ENCODE measurements around the gene KAT2B.

Gene KAT2B

GRCh38 chr3:20066850-20067617 lies 26.8 kb downstream of the KAT2B start:
- Mint-ChIP-seq H3K9me3 (no peaks in the 10 kb centered on the region), H3K27ac (no peak overlapping the region), H3K4me1 (peaks cover 43% of the 10 kb centered on the region), H3K27me3 (no peaks in the 10 kb centered on the region), H3K4me3 (no peak overlapping the region), H3K36me3 (ENCODE audit: low read depth) (peaks cover 4% of the 10 kb centered on the region)
- DNase-seq (no peak), ATAC-seq (no peak)

DNA sequence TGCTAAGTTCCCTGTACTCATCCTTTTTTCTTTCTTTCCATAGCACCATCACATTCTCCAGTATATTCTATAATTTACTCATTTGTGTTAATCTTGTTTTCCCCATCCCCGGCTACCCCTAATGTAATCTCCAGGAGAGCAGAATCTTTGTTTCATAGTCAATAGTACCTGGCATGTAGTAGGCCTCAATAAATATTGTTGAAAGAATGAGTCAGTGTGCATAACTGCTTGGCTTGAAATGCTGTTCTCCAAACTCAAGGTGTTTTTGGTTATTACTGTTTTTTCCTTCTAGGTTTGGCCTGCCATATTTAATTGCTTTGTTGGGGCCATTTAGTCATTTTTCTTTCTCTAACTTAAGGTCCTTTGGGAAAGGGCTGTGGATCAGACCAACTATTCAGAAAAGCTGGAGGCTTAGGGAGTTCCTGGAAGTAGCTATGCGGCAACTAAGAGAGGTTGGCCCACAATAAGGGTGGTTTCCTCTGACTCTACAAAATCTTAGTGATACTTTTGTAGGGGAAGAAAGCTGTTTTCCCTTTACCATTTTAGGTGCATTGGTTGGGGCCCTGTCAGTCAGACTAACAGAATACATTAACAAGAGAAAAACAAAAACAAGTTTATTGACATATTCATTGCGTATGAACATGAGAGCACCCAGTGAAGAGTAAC lies 28.4 kb downstream of the KAT2B start:
- H3K9me3 Mint-ChIP-seq = no peaks in the 10 kb centered on the region
- no peaks in the 10 kb centered on the region for H3K27me3 Mint-ChIP-seq
- ATAC-seq (no peak), DNase-seq (no peak)
- H3K36me3 Mint-ChIP-seq (ENCODE audit: low read depth) = peaks cover 9% of the 10 kb centered on the region
- peaks cover 33% of the 10 kb centered on the region for H3K4me1 Mint-ChIP-seq
- H3K27ac Mint-ChIP-seq = no peak overlapping the region
- no peak overlapping the region for H3K4me3 Mint-ChIP-seq

DNA sequence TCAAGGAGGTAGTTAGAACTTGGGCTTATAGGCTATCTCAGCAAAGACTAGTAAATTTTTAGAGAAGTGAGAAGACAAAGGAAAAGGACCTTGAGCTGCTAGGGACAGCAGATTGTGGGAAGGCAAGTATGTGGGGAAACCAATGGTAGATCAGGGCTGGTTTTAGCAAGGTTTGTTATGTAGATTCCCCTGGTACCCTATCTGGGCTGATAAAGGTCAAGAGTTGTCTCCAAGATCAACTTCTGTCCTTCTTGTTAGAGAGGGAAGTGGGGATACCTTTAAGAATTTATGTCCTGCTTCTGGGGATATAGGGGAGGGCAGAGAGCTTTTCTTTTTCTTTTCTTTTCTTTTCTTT lies 28.9 kb downstream of the KAT2B start:
- peaks cover 29% of the 10 kb centered on the region for H3K4me1 Mint-ChIP-seq
- DNase-seq = no peak
- peaks cover 9% of the 10 kb centered on the region for H3K36me3 Mint-ChIP-seq (ENCODE audit: low read depth)
- H3K27me3 Mint-ChIP-seq = no peaks in the 10 kb centered on the region
- H3K9me3 Mint-ChIP-seq = no peaks in the 10 kb centered on the region
- H3K4me3 Mint-ChIP-seq = no peak overlapping the region
- no peak overlapping the region for H3K27ac Mint-ChIP-seq
- no peak for ATAC-seq

DNA sequence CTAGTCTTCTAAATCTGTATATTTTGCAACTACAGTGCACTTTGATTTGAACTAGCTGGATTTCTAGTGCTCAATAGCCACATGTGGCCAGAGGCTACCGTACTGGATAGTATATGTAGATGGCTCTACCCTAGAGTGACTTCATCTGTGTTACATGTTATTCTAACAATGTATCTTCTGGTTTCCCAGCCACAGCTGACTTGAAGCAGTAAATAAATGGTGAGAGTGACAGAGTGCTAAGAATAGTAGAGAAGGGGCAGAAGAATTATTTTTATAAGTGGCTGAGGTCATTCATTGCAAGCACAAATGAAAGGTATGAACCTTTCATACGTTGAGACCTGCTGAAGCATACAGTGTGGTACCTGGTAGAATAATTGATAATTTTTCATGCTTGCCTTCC lies 30.9 kb downstream of the KAT2B start:
- Mint-ChIP-seq H3K4me1 (peaks cover 19% of the 10 kb centered on the region), H3K36me3 (ENCODE audit: low read depth) (peaks cover 11% of the 10 kb centered on the region), H3K27ac (no peak overlapping the region), H3K9me3 (no peaks in the 10 kb centered on the region), H3K27me3 (no peaks in the 10 kb centered on the region), H3K4me3 (no peak overlapping the region)
- DNase-seq = no peak
- no peak for ATAC-seq

DNA sequence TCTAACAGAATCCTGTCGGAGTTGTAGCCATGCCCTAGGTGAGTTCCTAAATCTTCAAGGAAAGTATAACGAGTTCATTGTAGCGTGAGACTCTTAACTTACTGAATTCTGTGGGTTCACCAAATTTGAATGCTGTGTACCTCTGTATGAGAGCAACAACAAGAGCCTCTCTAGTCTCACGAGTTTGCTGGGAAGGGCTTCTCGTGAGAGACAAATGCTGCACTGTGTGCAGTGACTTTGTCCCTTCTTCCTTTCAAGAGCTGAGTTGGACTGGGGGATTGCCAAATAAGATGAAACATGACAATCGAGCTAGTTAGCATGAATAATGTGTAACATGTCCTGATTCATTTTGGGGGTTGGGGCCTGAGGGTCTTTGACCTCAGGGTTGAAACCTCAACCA lies 32.2 kb downstream of the KAT2B start:
- no peak overlapping the region for H3K27ac Mint-ChIP-seq
- H3K36me3 Mint-ChIP-seq (ENCODE audit: low read depth) = peaks cover 11% of the 10 kb centered on the region
- H3K27me3 Mint-ChIP-seq = no peaks in the 10 kb centered on the region
- no peak for ATAC-seq
- no peaks in the 10 kb centered on the region for H3K9me3 Mint-ChIP-seq
- H3K4me3 Mint-ChIP-seq = no peak overlapping the region
- DNase-seq = no peak
- peaks cover 13% of the 10 kb centered on the region for H3K4me1 Mint-ChIP-seq

- ATAC-seq (no peak), DNase-seq (no peak)
- no peaks in the 10 kb centered on the region for H3K9me3 Mint-ChIP-seq
- peaks cover 13% of the 10 kb centered on the region for H3K4me1 Mint-ChIP-seq
- no peak overlapping the region for H3K4me3 Mint-ChIP-seq
- H3K27me3 Mint-ChIP-seq = no peaks in the 10 kb centered on the region
- H3K36me3 Mint-ChIP-seq (ENCODE audit: low read depth) = peaks cover 11% of the 10 kb centered on the region
- H3K27ac Mint-ChIP-seq = no peak overlapping the region
Observed at GRCh38 chr3:20073068-20073467, 32.8 kb downstream of the KAT2B start.

DNA sequence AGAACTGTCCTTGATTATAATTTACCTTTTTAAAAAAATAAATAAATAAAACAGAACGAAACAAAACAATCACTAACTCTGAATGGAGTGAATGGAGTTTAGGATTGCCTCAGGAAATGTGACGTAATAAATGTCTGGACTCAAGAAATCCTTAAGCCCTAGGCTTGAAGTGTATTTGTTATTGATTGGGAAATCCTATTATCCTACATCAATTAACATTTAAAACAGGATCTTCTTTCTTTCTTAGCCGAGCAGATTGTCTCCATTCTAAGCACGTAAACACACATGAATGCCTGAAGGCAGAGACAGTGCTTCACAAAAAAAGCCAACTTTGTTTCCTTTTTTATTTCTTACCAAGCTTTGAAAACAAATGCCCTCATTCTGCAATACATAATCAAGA lies 33.4 kb downstream of the KAT2B start:
- no peak overlapping the region for H3K27ac Mint-ChIP-seq
- DNase-seq (no peak), ATAC-seq (no peak)
- H3K27me3 Mint-ChIP-seq = no peaks in the 10 kb centered on the region
- H3K4me1 Mint-ChIP-seq = peaks cover 7% of the 10 kb centered on the region
- no peaks in the 10 kb centered on the region for H3K9me3 Mint-ChIP-seq
- peaks cover 11% of the 10 kb centered on the region for H3K36me3 Mint-ChIP-seq (ENCODE audit: low read depth)
- no peak overlapping the region for H3K4me3 Mint-ChIP-seq

- Mint-ChIP-seq H3K27ac (no peak overlapping the region), H3K9me3 (no peaks in the 10 kb centered on the region), H3K27me3 (no peaks in the 10 kb centered on the region), H3K4me3 (no peak overlapping the region), H3K36me3 (ENCODE audit: low read depth) (peaks cover 11% of the 10 kb centered on the region), H3K4me1 (peaks cover 1% of the 10 kb centered on the region)
- ATAC-seq (no peak), DNase-seq (no peak)
Observed at GRCh38 chr3:20074226-20075063, 34.2 kb downstream of the KAT2B start.

DNA sequence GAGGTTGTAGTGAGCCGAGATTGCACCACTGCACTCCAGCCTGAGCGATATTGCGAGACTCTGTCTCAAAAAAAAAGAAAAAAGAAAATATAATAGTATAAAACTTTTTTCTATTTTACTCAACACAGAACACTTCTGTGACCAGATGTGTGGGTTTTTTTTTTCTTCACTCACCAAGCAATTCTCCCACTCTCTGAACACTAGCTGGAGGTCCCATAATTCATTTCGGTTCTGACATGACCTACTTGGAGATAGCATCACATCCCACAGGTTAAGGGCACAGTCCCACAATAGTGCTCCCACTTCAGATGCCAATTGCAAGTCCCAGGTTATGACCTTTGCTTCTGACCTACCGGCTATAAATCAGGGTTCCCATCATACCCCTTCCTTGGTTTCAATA lies 35.0 kb downstream of the KAT2B start:
- no peak for ATAC-seq
- no peaks in the 10 kb centered on the region for H3K27me3 Mint-ChIP-seq
- peaks cover 13% of the 10 kb centered on the region for H3K36me3 Mint-ChIP-seq (ENCODE audit: low read depth)
- DNase-seq = no peak
- H3K4me1 Mint-ChIP-seq = peaks cover 4% of the 10 kb centered on the region
- H3K9me3 Mint-ChIP-seq = no peaks in the 10 kb centered on the region
- H3K27ac Mint-ChIP-seq = no peak overlapping the region
- no peak overlapping the region for H3K4me3 Mint-ChIP-seq

- H3K27me3 Mint-ChIP-seq = no peaks in the 10 kb centered on the region
- peaks cover 13% of the 10 kb centered on the region for H3K36me3 Mint-ChIP-seq (ENCODE audit: low read depth)
- H3K4me3 Mint-ChIP-seq = no peak overlapping the region
- peaks cover 15% of the 10 kb centered on the region for H3K4me1 Mint-ChIP-seq
- H3K9me3 Mint-ChIP-seq = no peaks in the 10 kb centered on the region
- DNase-seq = no peak
- ATAC-seq = no peak
- no peak overlapping the region for H3K27ac Mint-ChIP-seq
Observed at GRCh38 chr3:20076296-20076997, 36.2 kb downstream of the KAT2B start.

DNA sequence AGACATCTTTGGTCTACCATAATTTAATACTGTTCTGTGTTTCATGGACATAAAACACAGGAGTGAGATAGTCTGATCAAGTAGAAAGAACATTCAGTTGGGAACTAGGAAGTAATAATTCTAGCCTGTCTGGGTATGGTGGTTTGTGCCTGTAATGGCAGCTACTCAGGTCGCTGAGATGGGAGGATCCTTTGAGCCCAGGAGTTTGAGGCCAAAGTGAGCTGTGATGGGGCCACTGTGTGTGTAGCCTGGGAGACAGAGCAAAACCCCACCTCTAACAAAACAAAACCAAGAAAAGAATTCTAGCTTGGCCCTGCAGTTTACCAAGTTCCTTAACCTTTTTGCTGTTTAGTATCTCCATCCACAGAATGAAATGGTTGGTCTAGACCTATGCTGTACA lies 36.8 kb downstream of the KAT2B start:
- ATAC-seq (no peak), DNase-seq (no peak)
- Mint-ChIP-seq H3K36me3 (ENCODE audit: low read depth) (peaks cover 13% of the 10 kb centered on the region), H3K4me3 (no peak overlapping the region), H3K4me1 (peaks cover 16% of the 10 kb centered on the region), H3K27me3 (no peaks in the 10 kb centered on the region), H3K27ac (no peak overlapping the region), H3K9me3 (no peaks in the 10 kb centered on the region)

DNA sequence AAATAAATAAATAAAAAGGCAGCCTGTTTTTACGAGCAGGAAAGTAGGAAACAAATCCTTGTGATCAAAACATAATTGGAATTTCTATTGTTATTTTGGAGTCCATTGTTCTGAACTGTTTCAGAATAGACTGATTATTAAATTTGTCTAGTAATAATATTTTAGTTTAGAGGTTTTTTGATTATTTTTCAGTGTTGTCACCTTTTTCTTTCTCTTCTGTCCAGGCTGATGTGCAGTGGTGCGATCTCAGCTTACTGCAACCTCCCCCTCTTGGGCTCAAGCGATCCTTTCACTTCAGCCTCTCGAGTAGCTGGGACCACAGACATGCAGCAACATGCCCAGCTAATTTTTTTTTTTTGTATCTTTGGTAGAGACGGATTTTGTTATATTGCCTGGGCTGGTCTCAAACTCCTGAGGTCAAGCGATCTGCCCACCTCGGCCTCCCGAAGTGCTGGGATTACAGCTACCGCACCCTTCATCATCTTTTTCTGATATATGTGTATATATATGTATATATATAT lies 38.0 kb downstream of the KAT2B start:
- ATAC-seq = no peak

DNA sequence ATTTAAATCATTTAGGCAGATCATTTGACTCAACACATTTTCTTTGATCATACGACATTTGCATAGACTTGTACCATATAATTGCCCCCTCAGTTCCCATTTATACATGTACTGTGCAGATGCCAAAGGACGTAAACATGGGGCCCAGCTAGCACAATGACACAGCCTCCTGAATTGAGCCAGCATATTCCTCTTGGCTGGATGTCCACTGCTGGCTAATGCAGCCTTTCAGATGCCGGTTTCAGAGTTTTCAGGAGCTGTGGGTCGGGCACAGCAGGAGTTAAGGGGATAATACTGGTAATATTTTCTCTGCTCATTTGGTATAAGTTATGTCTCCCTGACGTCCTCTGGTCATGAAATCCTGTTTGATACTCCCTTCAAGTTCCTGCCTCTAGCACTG lies 39.4 kb downstream of the KAT2B start:
- H3K9me3 Mint-ChIP-seq = no peaks in the 10 kb centered on the region
- DNase-seq = no peak
- H3K36me3 Mint-ChIP-seq (ENCODE audit: low read depth) = peaks cover 5% of the 10 kb centered on the region
- ATAC-seq = no peak
- H3K27me3 Mint-ChIP-seq = no peaks in the 10 kb centered on the region
- H3K4me1 Mint-ChIP-seq = peaks cover 21% of the 10 kb centered on the region
- no peak overlapping the region for H3K4me3 Mint-ChIP-seq
- H3K27ac Mint-ChIP-seq = no peak overlapping the region

More for the DNA sequence above, 38.0 kb downstream of the KAT2B start:
- Mint-ChIP-seq H3K36me3 (ENCODE audit: low read depth) (peaks cover 7% of the 10 kb centered on the region), H3K27me3 (no peaks in the 10 kb centered on the region), H3K4me1 (peaks cover 16% of the 10 kb centered on the region), H3K9me3 (no peaks in the 10 kb centered on the region), H3K27ac (no peak overlapping the region), H3K4me3 (no peak overlapping the region)
- DNase-seq = no peak

GRCh38 chr3:20080956-20081554 lies 40.8 kb downstream of the KAT2B start:
- Mint-ChIP-seq H3K4me3 (peak overlapping the region; percentile 30), H3K36me3 (ENCODE audit: low read depth) (peaks cover 8% of the 10 kb centered on the region), H3K9me3 (no peaks in the 10 kb centered on the region), H3K27me3 (no peaks in the 10 kb centered on the region), H3K4me1 (peaks cover 20% of the 10 kb centered on the region), H3K27ac (peak overlapping the region; percentile 76)
- peak; percentile 85 for ATAC-seq
- DNase-seq = peak; percentile 23

Measured in activated naive CD8-positive, alpha-beta T cell treated with anti-CD3 and anti-CD28 coated beads, Interleukin-2, amount 50 U/mL, for 24 hours (primary cell).